BLaER1 treated with 17β-estradiol and CSF1 and Interleukin-3, amounts not matched to agents 10 nM and 100 nM (cell line): Measurements from ENCODE around the gene AASS.
"Not testable (repeated sequence)": the region's sequence is repeated elsewhere in the genome, so short reads cannot be mapped to it uniquely, and the experiment has no call there.

Experiments
- H3K27ac ChIP-seq, 11 experiments: shearing (Covaris generic); formaldehyde crosslinking; 2 replicates each; pipeline ENCODE4 v1.8.1; 2022
- H3K27me3 ChIP-seq, 11 experiments: shearing (Covaris generic); formaldehyde crosslinking; 2 replicates each; pipeline ENCODE4 v1.8.1; 2022
- H3K36me3 ChIP-seq, 11 experiments: shearing (Covaris generic); formaldehyde crosslinking; 2 replicates each; pipeline ENCODE4 v1.8.1; 2022
- H3K4me1 ChIP-seq, 10 experiments: shearing (Covaris generic); formaldehyde crosslinking; 2 replicates each; pipeline ENCODE4 v1.8.1; 2022
- H3K4me2 ChIP-seq, 11 experiments: shearing (Covaris generic); formaldehyde crosslinking; 2 replicates each; pipeline ENCODE4 v1.8.1; 2022
- H3K4me3 ChIP-seq, 10 experiments: shearing (Covaris generic); formaldehyde crosslinking; 2 replicates each; pipeline ENCODE4 v1.8.1; 2022
- H3K9ac ChIP-seq, 11 experiments: shearing (Covaris generic); formaldehyde crosslinking; 2 replicates each; pipeline ENCODE4 v1.8.1; 2022
- H3K9me3 ChIP-seq, 11 experiments: shearing (Covaris generic); formaldehyde crosslinking; replicated peaks in 1 of 11; 2 replicates each; pipeline ENCODE4 v1.8.1; 2022
- H4K20me1 ChIP-seq, 11 experiments: shearing (Covaris generic); formaldehyde crosslinking; 2 replicates each; pipeline ENCODE4 v1.8.1; 2022
- Cebpa-rat ChIP-seq, 11 experiments: shearing (Covaris generic); IDR thresholded peaks; 2 replicates each; pipeline ENCODE4 v1.8.1; 2022

Gene AASS

DNA sequence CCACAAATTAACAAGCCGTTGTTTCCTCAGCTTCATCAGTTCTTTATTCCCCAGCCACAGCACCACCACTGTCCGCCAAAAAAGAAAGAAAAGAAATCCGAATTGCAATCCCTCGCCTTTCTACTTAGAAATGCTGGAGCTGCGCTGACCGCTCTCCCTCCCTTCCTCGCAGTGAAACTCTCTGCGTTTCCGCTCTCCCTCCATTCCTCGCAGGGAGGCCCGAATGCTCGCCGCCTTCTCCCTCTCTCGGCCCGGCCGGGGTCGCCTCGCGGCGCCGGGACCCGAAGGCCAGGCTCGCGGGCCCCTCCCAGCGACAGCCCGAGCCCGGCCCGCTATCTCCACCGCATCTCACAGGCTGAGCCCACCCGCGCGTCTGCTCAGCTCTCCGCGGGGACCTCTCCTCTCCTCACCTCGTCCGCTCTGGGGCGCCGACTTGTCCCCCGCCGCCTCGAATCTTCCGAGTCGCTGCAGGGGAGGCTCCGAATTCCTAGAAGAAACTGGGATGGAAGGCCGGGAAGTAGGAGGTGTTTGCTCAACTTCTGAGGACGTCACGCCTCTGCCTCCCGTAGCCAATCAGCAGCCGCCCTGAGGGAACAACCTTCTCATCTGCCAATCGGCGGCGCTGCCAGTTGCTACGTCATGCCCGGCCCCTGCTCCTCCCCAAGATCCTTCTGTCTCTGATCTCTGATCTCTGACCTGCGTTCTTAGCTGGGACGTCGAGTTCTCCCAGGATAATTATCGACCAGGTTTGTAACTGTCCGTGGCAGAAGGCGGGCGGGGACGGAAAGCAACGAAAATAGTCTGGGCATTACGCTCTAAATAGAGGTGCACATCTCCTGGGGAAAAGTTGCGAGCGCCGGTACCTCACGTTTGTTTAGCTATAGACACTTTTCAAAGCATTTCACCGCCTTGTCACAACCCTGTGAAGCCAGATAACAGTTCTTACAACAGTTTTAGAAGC is at the start of gene AASS:
TSS of gene AASS (minus strand) at position 499 of the 961 bp plus-strand sequence. CDS start 10,523 bp downstream, outside the sequence.
- Histone ChIP-seq H3K9ac (peak within 1 kb of the TSS; percentile 72 to 88 (median 79)), H3K27me3 (no peaks in the 10 kb centered on the region), H3K9me3 (no peaks in the 10 kb centered on the region), H3K4me1 (peaks cover 5 to 20% (median 17%) of the 10 kb centered on the region in 10 experiments), H3K36me3 (no peaks in the 10 kb centered on the region), H3K4me3 (peak within 1 kb of the TSS; percentile 70 to 92 (median 82)), H3K27ac (peak within 1 kb of the TSS; percentile 9 to 77 (median 67); a peak in 21 of 22 replicates), H4K20me1 (peaks cover 0 to 15% (median 0%) of the 10 kb centered on the region in 11 experiments; a peak in 4 of 22 replicates), H3K4me2 (peak within 1 kb of the TSS; percentile 73 to 98 (median 88))
- TF ChIP-seq Cebpa-rat (IDR thresholded peaks at IDR 0.05), result no peak

DNA sequence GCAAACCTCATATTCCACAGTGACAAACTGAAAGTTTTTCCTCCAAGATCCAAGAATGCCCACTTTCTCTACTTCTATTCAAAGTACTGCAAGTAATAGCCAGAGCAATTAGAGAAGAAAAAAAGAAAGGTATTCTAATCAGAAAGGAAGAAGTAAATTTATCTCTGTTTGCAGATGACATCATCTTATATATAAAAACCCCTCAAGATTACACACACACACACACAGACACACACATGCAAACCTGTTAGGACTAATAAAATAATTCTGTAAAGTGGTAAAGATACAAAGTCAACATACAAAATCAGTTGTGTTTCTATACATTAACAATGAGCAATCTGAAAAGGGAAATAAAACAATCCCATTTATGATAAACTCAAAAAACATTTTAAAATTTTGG is 44.7 kb upstream of the AASS start:
- TF ChIP-seq Cebpa-rat (IDR thresholded peaks at IDR 0.05), result no peak
- no peak overlapping the region for H3K27ac ChIP-seq
- H3K9ac ChIP-seq, result no peak overlapping the region
- no peak overlapping the region for H3K4me2 ChIP-seq
- peaks cover 0 to 27% (median 15%) of the 10 kb centered on the region in 11 experiments; a peak in 18 of 22 replicates for H3K9me3 ChIP-seq
- no peak overlapping the region for H3K4me3 ChIP-seq
- no peaks in the 10 kb centered on the region for H3K36me3 ChIP-seq
- H4K20me1 ChIP-seq, result no peaks in the 10 kb centered on the region
- no peaks in the 10 kb centered on the region for H3K4me1 ChIP-seq
- H3K27me3 ChIP-seq, result no peaks in the 10 kb centered on the region

- H3K4me2 ChIP-seq, result no peak overlapping the region
Measured at GRCh38 chr7:122183106-122183505, 39.1 kb upstream of the AASS start.

DNA sequence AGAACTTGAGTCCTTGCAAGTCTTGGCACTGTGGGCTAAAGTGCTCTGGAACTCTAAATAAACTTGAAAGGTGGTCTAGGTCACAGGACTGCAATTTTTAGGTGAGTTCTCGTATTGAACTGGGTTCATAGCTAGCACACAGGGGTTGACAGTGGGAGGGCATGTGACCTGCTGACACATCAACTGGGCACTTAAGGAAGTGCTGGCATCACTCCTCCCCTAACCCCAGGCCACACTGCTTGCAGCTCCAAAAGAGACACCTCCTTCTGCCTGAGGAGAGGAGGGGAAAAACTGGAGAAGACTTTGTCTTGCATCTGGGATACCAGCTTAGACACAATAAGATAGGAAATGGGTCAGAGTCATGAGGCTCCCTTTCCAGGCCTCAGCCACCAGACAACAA is 38.0 kb upstream of the AASS start:
- Histone ChIP-seq H3K4me1 (no peaks in the 10 kb centered on the region), H3K9ac (no peak overlapping the region), H3K4me2 (no peak overlapping the region), H3K27ac (no peak overlapping the region), H3K9me3 (no peaks in the 10 kb centered on the region), H4K20me1 (no peaks in the 10 kb centered on the region), H3K4me3 (no peak overlapping the region), H3K36me3 (no peaks in the 10 kb centered on the region), H3K27me3 (no peaks in the 10 kb centered on the region)
- no peak for TF ChIP-seq Cebpa-rat (IDR thresholded peaks at IDR 0.05)

More at GRCh38 chr7:122183106-122183505, 39.1 kb upstream of the AASS start:
- H3K36me3 ChIP-seq, result no peaks in the 10 kb centered on the region
- no peaks in the 10 kb centered on the region for H4K20me1 ChIP-seq
- H3K9me3 ChIP-seq, result no peaks in the 10 kb centered on the region
- no peaks in the 10 kb centered on the region for H3K27me3 ChIP-seq
- H3K4me3 ChIP-seq, result no peak overlapping the region
- H3K27ac ChIP-seq, result no peak overlapping the region
- no peaks in the 10 kb centered on the region for H3K4me1 ChIP-seq
- H3K9ac ChIP-seq, result no peak overlapping the region
- TF ChIP-seq Cebpa-rat (IDR thresholded peaks at IDR 0.05), result no peak

- not testable (repeated sequence) for H3K9ac ChIP-seq
Measured at GRCh38 chr7:122172144-122172543, 28.1 kb upstream of the AASS start.

DNA sequence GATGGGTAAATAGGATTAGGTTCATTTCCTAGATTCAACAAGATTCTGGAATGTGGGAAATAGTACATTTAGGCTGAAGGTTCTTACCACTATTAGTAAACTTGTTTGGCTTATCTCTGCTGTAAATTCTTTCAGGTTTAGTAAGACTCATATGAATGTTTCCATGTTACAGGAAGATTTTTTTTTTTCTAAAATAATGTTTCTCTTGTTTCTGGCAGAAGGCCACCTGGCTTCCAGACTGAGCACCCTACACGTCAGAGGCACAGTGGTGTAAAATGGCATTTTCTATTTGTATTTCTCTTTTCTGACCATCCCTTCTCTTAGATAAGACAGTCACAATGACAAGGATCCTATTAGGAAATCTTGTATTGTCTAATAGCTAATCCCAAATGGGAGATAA is 22.7 kb upstream of the AASS start:
- no peaks in the 10 kb centered on the region for H4K20me1 ChIP-seq
- H3K4me3 ChIP-seq, result no peak overlapping the region
- no peaks in the 10 kb centered on the region for H3K36me3 ChIP-seq
- H3K9ac ChIP-seq, result no peak overlapping the region
- no peaks in the 10 kb centered on the region for H3K27me3 ChIP-seq
- H3K4me1 ChIP-seq, result peaks cover 0 to 14% (median 0%) of the 10 kb centered on the region in 10 experiments; a peak in 4 of 20 replicates
- H3K27ac ChIP-seq, result no peak overlapping the region
- no peak for TF ChIP-seq Cebpa-rat (IDR thresholded peaks at IDR 0.05)
- no peaks in the 10 kb centered on the region for H3K9me3 ChIP-seq
- no peak overlapping the region for H3K4me2 ChIP-seq

More at GRCh38 chr7:122172144-122172543, 28.1 kb upstream of the AASS start:
- not testable (repeated sequence) for H3K36me3 ChIP-seq, H3K27me3 ChIP-seq, H3K27ac ChIP-seq, H3K9me3 ChIP-seq, H3K4me3 ChIP-seq, H4K20me1 ChIP-seq, H3K4me2 ChIP-seq
- peaks cover 0 to 14% (median 0%) of the 10 kb centered on the region in 10 experiments; a peak in 4 of 20 replicates for H3K4me1 ChIP-seq

GRCh38 chr7:122166275-122166674 is 22.2 kb upstream of the AASS start:
- H4K20me1 ChIP-seq, result no peaks in the 10 kb centered on the region
- no peaks in the 10 kb centered on the region for H3K9me3 ChIP-seq
- H3K27ac ChIP-seq, result no peak overlapping the region
- TF ChIP-seq Cebpa-rat (IDR thresholded peaks at IDR 0.05), result no peak
- H3K4me2 ChIP-seq, result no peak overlapping the region
- no peak overlapping the region for H3K9ac ChIP-seq
- H3K4me3 ChIP-seq, result no peak overlapping the region
- no peaks in the 10 kb centered on the region for H3K27me3 ChIP-seq
- peaks cover 0 to 17% (median 0%) of the 10 kb centered on the region in 10 experiments; a peak in 5 of 20 replicates for H3K4me1 ChIP-seq
- no peaks in the 10 kb centered on the region for H3K36me3 ChIP-seq

GRCh38 chr7:122161628-122162027 is 17.6 kb upstream of the AASS start:
- peaks cover 0 to 9% (median 0%) of the 10 kb centered on the region in 10 experiments; a peak in 5 of 20 replicates for H3K4me1 ChIP-seq
- H3K4me2 ChIP-seq, result 0 out of 22 replicates have a peak overlapping the region, but pooled peaks of 2 of the 11 experiments have one; percentile 35 to 54
- H3K9ac ChIP-seq, result no peak overlapping the region
- no peaks in the 10 kb centered on the region for H3K9me3 ChIP-seq
- no peak for TF ChIP-seq Cebpa-rat (IDR thresholded peaks at IDR 0.05)
- H3K27ac ChIP-seq, result no peak overlapping the region
- no peaks in the 10 kb centered on the region for H4K20me1 ChIP-seq
- no peaks in the 10 kb centered on the region for H3K27me3 ChIP-seq
- no peak overlapping the region for H3K4me3 ChIP-seq
- no peaks in the 10 kb centered on the region for H3K36me3 ChIP-seq

GRCh38 chr7:122155566-122155965 is 11.5 kb upstream of the AASS start:
- no peak overlapping the region for H3K4me3 ChIP-seq
- H3K27me3 ChIP-seq, result no peaks in the 10 kb centered on the region
- no peaks in the 10 kb centered on the region for H3K4me1 ChIP-seq
- no peaks in the 10 kb centered on the region for H3K36me3 ChIP-seq
- H3K9ac ChIP-seq, result no peak overlapping the region
- no peak overlapping the region for H3K27ac ChIP-seq
- no peak for TF ChIP-seq Cebpa-rat (IDR thresholded peaks at IDR 0.05)
- H4K20me1 ChIP-seq, result no peaks in the 10 kb centered on the region
- no peaks in the 10 kb centered on the region for H3K9me3 ChIP-seq
- no peak overlapping the region for H3K4me2 ChIP-seq
